Keratinocyte (primary cell): ENCODE data around the gene CFAP92.

Experiments used
- EZH2 ChIP-seq: IDR thresholded peaks from one replicate; pipeline ENCODE4 v1.6.1; 2012; ENCODE audit warnings: inconsistent platforms, mild to moderate bottlenecking, low read length, moderate library complexity
- TF ChIP-seq, protein P1 (sequence below), 3 experiments: IDR thresholded peaks in 1 of 3; conservative IDR thresholded peaks in 1 of 3; optimal IDR thresholded peaks in 1 of 3; 2 replicates in 2 of 3; 3 replicates in 1 of 3; pipeline versions ENCODE3 to v1.5.1; 2011; ENCODE audit warnings: low read length in 3 of 3, mild to moderate bottlenecking in 3 of 3, moderate library complexity in 2 of 3, control low read depth in 1 of 3, inconsistent platforms in 1 of 3; ENCODE audit not compliant: insufficient read depth in 2 of 3; ENCODE audit errors: extremely low read depth in 1 of 3

DNA sequence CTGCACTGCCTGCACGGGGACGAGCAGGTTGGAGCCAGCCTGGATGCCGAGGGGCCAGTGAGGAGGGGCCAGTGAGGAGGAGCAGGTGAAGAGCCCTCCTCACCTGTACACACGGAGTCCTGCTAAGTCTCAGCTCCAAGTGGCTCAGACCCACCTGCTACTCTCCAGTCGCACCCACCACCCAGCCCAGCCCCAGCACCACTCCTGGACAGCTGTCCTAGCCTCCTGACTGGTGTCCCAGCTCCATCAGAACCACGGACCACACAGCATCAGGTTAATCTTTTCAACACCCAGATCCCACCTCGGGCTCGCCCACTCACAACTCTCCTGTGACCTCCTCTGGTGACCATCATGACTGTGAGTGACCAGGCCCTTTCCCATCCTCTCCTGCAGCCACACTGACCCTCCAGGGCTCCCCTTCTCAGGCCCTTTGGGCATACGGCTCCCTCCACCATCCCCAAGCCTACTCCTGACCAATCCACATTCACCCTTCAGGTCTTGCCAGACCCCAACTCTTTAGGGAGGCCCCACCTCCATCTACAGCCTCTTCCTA lies 21.0 kb upstream of the CFAP92 start:
- TF ChIP-seq, protein P1, sequence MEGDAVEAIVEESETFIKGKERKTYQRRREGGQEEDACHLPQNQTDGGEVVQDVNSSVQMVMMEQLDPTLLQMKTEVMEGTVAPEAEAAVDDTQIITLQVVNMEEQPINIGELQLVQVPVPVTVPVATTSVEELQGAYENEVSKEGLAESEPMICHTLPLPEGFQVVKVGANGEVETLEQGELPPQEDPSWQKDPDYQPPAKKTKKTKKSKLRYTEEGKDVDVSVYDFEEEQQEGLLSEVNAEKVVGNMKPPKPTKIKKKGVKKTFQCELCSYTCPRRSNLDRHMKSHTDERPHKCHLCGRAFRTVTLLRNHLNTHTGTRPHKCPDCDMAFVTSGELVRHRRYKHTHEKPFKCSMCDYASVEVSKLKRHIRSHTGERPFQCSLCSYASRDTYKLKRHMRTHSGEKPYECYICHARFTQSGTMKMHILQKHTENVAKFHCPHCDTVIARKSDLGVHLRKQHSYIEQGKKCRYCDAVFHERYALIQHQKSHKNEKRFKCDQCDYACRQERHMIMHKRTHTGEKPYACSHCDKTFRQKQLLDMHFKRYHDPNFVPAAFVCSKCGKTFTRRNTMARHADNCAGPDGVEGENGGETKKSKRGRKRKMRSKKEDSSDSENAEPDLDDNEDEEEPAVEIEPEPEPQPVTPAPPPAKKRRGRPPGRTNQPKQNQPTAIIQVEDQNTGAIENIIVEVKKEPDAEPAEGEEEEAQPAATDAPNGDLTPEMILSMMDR (optimal IDR thresholded peaks at IDR 0.05 in 1 of 3, IDR thresholded peaks at IDR 0.05 in 1 of 3, conservative IDR thresholded peaks at IDR 0.05 in 1 of 3; ENCODE audit: extremely low read depth in 1 of 3, insufficient read depth in 2 of 3, low read length in 3 of 3): no peak
- no peak for TF ChIP-seq EZH2
